K562 (cell line): ENCODE measurements around the gene CSNK1A1. TPM values are rescaled to one million over a fixed set of nuclear protein-coding genes. Genes with fewer than 3 reads are reported as not detected.

ENCODE experiments used
- ARID2 ChIP-seq: fragments of 450-650 bp; IDR thresholded peaks from 2 replicates; pipeline ENCODE4 v1.6.1; 2017; ENCODE audit warnings: antibody characterized with exemption, mild to moderate bottlenecking
- DPF2 ChIP-seq: fragments of 450-650 bp; IDR thresholded peaks from 2 replicates; pipeline ENCODE4 v1.6.1; 2016
- GABPB2 ChIP-seq: fragments of 250-450 bp; sonication (Bioruptor Pico); conservative IDR thresholded peaks from 2 replicates; pipeline ENCODE4 v1.5.1; 2021; ENCODE audit warnings: mild to moderate bottlenecking
- KLF6 ChIP-seq: fragments of 250-450 bp; sonication (Bioruptor Pico); IDR thresholded peaks from 2 replicates; pipeline ENCODE4 v1.4.0; 2020; ENCODE audit warnings: mild to moderate bottlenecking, moderate library complexity, borderline replicate concordance
- MEF2A ChIP-seq: IDR thresholded peaks from 2 replicates; pipeline ENCODE4 v1.6.1; 2011; ENCODE audit warnings: low read depth, mild to moderate bottlenecking, low read length, moderate library complexity; ENCODE audit not compliant: control insufficient read depth
- PTRF ChIP-seq: fragments of 450-650 bp; IDR thresholded peaks from 2 replicates; pipeline ENCODE4 v1.6.1; 2016; ENCODE audit warnings: mild to moderate bottlenecking, missing genetic modification characterization, missing compliant biosample characterization
- SPI1 ChIP-seq: IDR thresholded peaks from 2 replicates; pipeline ENCODE4 v1.6.1; 2011; ENCODE audit warnings: low read depth, low read length, control low read depth, borderline replicate concordance
- TRIM24 ChIP-seq, 2 experiments: fragments of 450-650 bp; IDR thresholded peaks; 2 replicates each; pipeline ENCODE4 v1.6.1; 2016
- ZBTB7A ChIP-seq: IDR thresholded peaks from 2 replicates; pipeline ENCODE4 v1.6.1; 2011; ENCODE audit warnings: low read depth, mild to moderate bottlenecking, low read length, moderate library complexity, borderline replicate concordance; ENCODE audit not compliant: control insufficient read depth
- ZNF263 ChIP-seq: sonication (generic); formaldehyde crosslinking; IDR thresholded peaks from 2 replicates; pipeline ENCODE4 v1.8.0; 2022; ENCODE audit warnings: mild to moderate bottlenecking, missing genetic modification reagents, borderline replicate concordance
- ZNF639 ChIP-seq, 2 experiments: fragments of 200-800 bp in 1 of 2; sonication (Bioruptor generic) in 1 of 2; sonication (generic) in 1 of 2; formaldehyde crosslinking in 1 of 2; IDR thresholded peaks in 1 of 2; conservative IDR thresholded peaks in 1 of 2; 2 replicates each; pipeline versions ENCODE4 v1.5.0 to v1.6.1; 2016 to 2020; ENCODE audit warnings: missing compliant biosample characterization in 1 of 2, missing genetic modification characterization in 1 of 2, missing genetic modification reagents in 1 of 2
- ZNF644 ChIP-seq: fragments of 200-800 bp; sonication (Bioruptor generic); IDR thresholded peaks from 2 replicates; pipeline ENCODE4 v1.6.1; 2016; ENCODE audit warnings: low read depth, missing genetic modification characterization, missing compliant biosample characterization
- ZNF830 ChIP-seq: fragments of 250-450 bp; sonication (Bioruptor Pico); IDR thresholded peaks from 2 replicates; pipeline ENCODE4 v1.5.0; 2021; ENCODE audit warnings: mild to moderate bottlenecking
- polyA plus RNA-seq, 8 experiments: library from polyadenylated mRNA; depleted of rRNA in 4 of 8; stranded (reverse) in 5 of 8; unstranded in 3 of 8; fragments of >200 nt; fragmentation: Nextera tagmentation in 2 of 8; fragmentation: Illumina TruSeq in 1 of 8; extraction: Ambion mirVana in 2 of 8; extraction: Trizol in 1 of 8; gene quantifications; 2 replicates each; pipeline versions ENCODE4 v1.2.1 to v1.2.3, GENCODE V29; 2011 to 2014; ENCODE audit warnings: inconsistent platforms in 1 of 8, missing spikeins in 1 of 8
- total RNA-seq, 7 experiments: library from RNA; depleted of rRNA in 6 of 7; stranded (reverse); fragments of >200 nt in 6 of 7; fragmentation: Illumina TruSeq in 2 of 7; extraction: Trizol in 2 of 7; gene quantifications; 2 replicates each; pipeline versions ENCODE4 v1.2.1 to v1.2.3, GENCODE V29; 2011 to 2021; ENCODE audit warnings: low replicate concordance in 1 of 7
- TF ChIP-seq, protein P1 (sequence below): fragments of 450-650 bp; formaldehyde crosslinking; IDR thresholded peaks from 2 replicates; pipeline ENCODE4 v1.4.0; 2022; ENCODE audit warnings: missing genetic modification characterization
- TF ChIP-seq, protein P2 (sequence below): IDR thresholded peaks from 2 replicates; pipeline ENCODE4 v1.6.1; 2016; ENCODE audit warnings: missing genetic modification characterization, missing compliant biosample characterization
- TF ChIP-seq, protein P3 (sequence below): sonication (generic); formaldehyde crosslinking; IDR thresholded peaks from 2 replicates; pipeline ENCODE4 v1.8.0; 2022; ENCODE audit warnings: mild to moderate bottlenecking, missing genetic modification reagents
- TF ChIP-seq, protein P4 (sequence below): fragments of 450-650 bp; conservative IDR thresholded peaks from 2 replicates; pipeline ENCODE4 v1.6.1; 2016; ENCODE audit warnings: missing genetic modification characterization, low read depth, mild to moderate bottlenecking, control low read depth, missing compliant biosample characterization

The CSNK1A1 gene
- total and polyA plus RNA-seq, 9 of the 15 experiments (the other 6 are each of a cell fraction or from before 2014, with no cell fraction given): 49.1 to 196 (median 154) TPM

DNA sequence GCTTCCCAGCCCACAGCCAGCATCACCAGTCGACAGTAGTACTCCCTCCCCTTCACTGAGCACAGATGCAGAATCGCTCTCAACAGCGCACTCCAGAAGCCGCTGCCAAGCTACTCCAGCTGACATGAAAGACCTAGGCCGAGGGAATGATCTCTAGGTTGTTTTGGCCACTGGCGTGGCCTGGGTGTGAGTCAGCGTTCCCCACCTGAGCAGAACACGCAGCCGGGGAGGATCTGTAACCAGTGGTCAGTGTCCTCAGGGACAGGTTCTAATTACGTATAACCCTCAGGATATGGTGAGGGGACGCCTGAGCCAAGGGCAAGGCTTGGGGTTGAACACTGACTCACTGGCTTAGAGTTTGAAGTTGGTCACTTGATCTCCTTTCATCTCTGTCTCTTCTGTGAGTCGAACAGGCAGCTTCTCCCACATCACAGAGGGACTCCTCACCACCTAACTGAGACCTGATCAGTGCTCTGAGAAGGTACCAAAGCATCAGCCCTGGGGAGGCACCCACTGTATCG lies 95.3 kb downstream of the CSNK1A1 start (continued):
- TF ChIP-seq SPI1: no peak
- TF ChIP-seq ZNF830: no peak
- no peak for TF ChIP-seq ARID2
- TF ChIP-seq, protein P1, sequence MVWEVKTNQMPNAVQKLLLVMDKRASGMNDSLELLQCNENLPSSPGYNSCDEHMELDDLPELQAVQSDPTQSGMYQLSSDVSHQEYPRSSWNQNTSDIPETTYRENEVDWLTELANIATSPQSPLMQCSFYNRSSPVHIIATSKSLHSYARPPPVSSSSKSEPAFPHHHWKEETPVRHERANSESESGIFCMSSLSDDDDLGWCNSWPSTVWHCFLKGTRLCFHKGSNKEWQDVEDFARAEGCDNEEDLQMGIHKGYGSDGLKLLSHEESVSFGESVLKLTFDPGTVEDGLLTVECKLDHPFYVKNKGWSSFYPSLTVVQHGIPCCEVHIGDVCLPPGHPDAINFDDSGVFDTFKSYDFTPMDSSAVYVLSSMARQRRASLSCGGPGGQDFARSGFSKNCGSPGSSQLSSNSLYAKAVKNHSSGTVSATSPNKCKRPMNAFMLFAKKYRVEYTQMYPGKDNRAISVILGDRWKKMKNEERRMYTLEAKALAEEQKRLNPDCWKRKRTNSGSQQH (CRISPR knock-in tag): no peak
- peak; percentile 50 for TF ChIP-seq DPF2
- TF ChIP-seq, protein P2, sequence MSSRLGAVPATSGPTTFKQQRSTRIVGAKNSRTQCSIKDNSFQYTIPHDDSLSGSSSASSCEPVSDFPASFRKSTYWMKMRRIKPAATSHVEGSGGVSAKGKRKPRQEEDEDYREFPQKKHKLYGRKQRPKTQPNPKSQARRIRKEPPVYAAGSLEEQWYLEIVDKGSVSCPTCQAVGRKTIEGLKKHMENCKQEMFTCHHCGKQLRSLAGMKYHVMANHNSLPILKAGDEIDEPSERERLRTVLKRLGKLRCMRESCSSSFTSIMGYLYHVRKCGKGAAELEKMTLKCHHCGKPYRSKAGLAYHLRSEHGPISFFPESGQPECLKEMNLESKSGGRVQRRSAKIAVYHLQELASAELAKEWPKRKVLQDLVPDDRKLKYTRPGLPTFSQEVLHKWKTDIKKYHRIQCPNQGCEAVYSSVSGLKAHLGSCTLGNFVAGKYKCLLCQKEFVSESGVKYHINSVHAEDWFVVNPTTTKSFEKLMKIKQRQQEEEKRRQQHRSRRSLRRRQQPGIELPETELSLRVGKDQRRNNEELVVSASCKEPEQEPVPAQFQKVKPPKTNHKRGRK (tag): no peak
- TF ChIP-seq ZNF639 (CRISPR knock-in tag; conservative IDR thresholded peaks at IDR 0.05 in 1 of 2, IDR thresholded peaks at IDR 0.05 in 1 of 2): 0 out of 4 replicates have a peak, but pooled peaks of 1 of the 2 experiments have one; percentile 17
- TF ChIP-seq ZBTB7A: peak; percentile 52; the same call in 1 of the 2 replicates
- no peak for TF ChIP-seq GABPB2
- no peak for TF ChIP-seq KLF6 (CRISPR knock-in tag)
- TF ChIP-seq ZNF644 (tag): no peak
- TF ChIP-seq ZNF263 (CRISPR knock-in tag): 0 out of 2 replicates have a peak, but pooled peaks have one; percentile 16
- no peak; the same call in 1 of the 2 replicates for TF ChIP-seq MEF2A
- TF ChIP-seq, protein P3, sequence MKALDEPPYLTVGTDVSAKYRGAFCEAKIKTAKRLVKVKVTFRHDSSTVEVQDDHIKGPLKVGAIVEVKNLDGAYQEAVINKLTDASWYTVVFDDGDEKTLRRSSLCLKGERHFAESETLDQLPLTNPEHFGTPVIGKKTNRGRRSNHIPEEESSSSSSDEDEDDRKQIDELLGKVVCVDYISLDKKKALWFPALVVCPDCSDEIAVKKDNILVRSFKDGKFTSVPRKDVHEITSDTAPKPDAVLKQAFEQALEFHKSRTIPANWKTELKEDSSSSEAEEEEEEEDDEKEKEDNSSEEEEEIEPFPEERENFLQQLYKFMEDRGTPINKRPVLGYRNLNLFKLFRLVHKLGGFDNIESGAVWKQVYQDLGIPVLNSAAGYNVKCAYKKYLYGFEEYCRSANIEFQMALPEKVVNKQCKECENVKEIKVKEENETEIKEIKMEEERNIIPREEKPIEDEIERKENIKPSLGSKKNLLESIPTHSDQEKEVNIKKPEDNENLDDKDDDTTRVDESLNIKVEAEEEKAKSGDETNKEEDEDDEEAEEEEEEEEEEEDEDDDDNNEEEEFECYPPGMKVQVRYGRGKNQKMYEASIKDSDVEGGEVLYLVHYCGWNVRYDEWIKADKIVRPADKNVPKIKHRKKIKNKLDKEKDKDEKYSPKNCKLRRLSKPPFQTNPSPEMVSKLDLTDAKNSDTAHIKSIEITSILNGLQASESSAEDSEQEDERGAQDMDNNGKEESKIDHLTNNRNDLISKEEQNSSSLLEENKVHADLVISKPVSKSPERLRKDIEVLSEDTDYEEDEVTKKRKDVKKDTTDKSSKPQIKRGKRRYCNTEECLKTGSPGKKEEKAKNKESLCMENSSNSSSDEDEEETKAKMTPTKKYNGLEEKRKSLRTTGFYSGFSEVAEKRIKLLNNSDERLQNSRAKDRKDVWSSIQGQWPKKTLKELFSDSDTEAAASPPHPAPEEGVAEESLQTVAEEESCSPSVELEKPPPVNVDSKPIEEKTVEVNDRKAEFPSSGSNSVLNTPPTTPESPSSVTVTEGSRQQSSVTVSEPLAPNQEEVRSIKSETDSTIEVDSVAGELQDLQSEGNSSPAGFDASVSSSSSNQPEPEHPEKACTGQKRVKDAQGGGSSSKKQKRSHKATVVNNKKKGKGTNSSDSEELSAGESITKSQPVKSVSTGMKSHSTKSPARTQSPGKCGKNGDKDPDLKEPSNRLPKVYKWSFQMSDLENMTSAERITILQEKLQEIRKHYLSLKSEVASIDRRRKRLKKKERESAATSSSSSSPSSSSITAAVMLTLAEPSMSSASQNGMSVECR (CRISPR knock-in tag): no peak
- no peak for TF ChIP-seq PTRF (tag)
- TF ChIP-seq TRIM24 (IDR thresholded peaks at IDR 0.05): no peak
- TF ChIP-seq, protein P4, sequence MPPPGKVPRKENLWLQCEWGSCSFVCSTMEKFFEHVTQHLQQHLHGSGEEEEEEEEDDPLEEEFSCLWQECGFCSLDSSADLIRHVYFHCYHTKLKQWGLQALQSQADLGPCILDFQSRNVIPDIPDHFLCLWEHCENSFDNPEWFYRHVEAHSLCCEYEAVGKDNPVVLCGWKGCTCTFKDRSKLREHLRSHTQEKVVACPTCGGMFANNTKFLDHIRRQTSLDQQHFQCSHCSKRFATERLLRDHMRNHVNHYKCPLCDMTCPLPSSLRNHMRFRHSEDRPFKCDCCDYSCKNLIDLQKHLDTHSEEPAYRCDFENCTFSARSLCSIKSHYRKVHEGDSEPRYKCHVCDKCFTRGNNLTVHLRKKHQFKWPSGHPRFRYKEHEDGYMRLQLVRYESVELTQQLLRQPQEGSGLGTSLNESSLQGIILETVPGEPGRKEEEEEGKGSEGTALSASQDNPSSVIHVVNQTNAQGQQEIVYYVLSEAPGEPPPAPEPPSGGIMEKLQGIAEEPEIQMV (tag): peak; percentile 19; the same call in 1 of the 2 replicates
